MM.1S (cell line): ENCODE data around the gene ZNF398.

ENCODE experiments used
- DNase-seq: peaks from one replicate; pipeline ENCODE4 v3.0.0-alpha.2; 2015
- H2AFZ ChIP-seq: fragments of 300-600 bp; sonication (generic); 2 replicates; pipeline ENCODE4 v1.6.0; 2016; ENCODE audit warnings: antibody characterized with exemption, low read length
- H3F3A ChIP-seq: fragments of 300-600 bp; sonication (generic); 2 replicates; pipeline ENCODE4 v1.6.1; 2016; ENCODE audit warnings: mild to moderate bottlenecking, antibody characterized with exemption, low read length, moderate library complexity, mixed read lengths; ENCODE audit not compliant: insufficient read depth
- H3K27ac ChIP-seq: fragments of 300-600 bp; sonication (generic); 2 replicates; pipeline ENCODE4 v1.5.1; 2016; ENCODE audit warnings: mild to moderate bottlenecking, low read length
- H3K27me3 ChIP-seq: fragments of 300-600 bp; sonication (generic); replicated peaks from 2 replicates; pipeline ENCODE4 v1.6.0; 2016; ENCODE audit warnings: low read length; ENCODE audit not compliant: insufficient read depth
- H3K36me3 ChIP-seq: fragments of 300-600 bp; sonication (generic); replicated peaks from 2 replicates; pipeline ENCODE4 v1.6.1; 2016; ENCODE audit warnings: mild to moderate bottlenecking, low read length, mixed read lengths; ENCODE audit not compliant: insufficient read depth
- H3K4me1 ChIP-seq: fragments of 300-600 bp; sonication (generic); 2 replicates; pipeline ENCODE4 v1.6.1; 2016; ENCODE audit warnings: low read length, mixed read lengths
- H3K4me2 ChIP-seq: fragments of 300-600 bp; sonication (generic); 2 replicates; pipeline ENCODE4 v1.6.0; 2016; ENCODE audit warnings: low read depth, low read length
- H3K4me3 ChIP-seq: fragments of 300-600 bp; sonication (generic); 2 replicates; pipeline ENCODE4 v1.5.1; 2016; ENCODE audit warnings: low read length, mixed read lengths
- H3K79me2 ChIP-seq: fragments of 300-600 bp; sonication (generic); 2 replicates; pipeline ENCODE4 v1.6.1; 2016; ENCODE audit warnings: mixed run types, low read length, mixed read lengths
- H3K9ac ChIP-seq: fragments of 300-600 bp; sonication (generic); 2 replicates; pipeline ENCODE4 v1.6.1; 2016; ENCODE audit warnings: low read length, mixed read lengths
- H3K9me2 ChIP-seq: fragments of 300-600 bp; sonication (generic); replicated peaks from 2 replicates; pipeline ENCODE4 v1.6.1; 2016; ENCODE audit warnings: mild to moderate bottlenecking, low read length, mixed read lengths; ENCODE audit not compliant: insufficient read depth
- H3K9me3 ChIP-seq: fragments of 300-600 bp; sonication (generic); replicated peaks from 2 replicates; pipeline ENCODE4 v1.6.1; 2016; ENCODE audit warnings: mild to moderate bottlenecking, low read length, mixed read lengths; ENCODE audit not compliant: insufficient read depth
- H4K20me1 ChIP-seq: fragments of 300-600 bp; sonication (generic); 2 replicates; pipeline ENCODE4 v1.6.1; 2016; ENCODE audit warnings: mild to moderate bottlenecking, low read length, moderate library complexity, mixed read lengths; ENCODE audit not compliant: insufficient read depth
- EZH2 ChIP-seq: fragments of 300-600 bp; sonication (generic); optimal IDR thresholded peaks from 2 replicates; pipeline ENCODE3; 2017; ENCODE audit warnings: low read depth, mild to moderate bottlenecking, antibody characterized with exemption, low read length, mixed read lengths
- EZH2phosphoT487 ChIP-seq: fragments of 300-600 bp; sonication (generic); IDR thresholded peaks from 2 replicates; pipeline ENCODE4 v1.6.1; 2018; ENCODE audit warnings: antibody characterized with exemption, low read length
- TF ChIP-seq, protein P1 (sequence below): fragments of 300-600 bp; sonication (generic); IDR thresholded peaks from 2 replicates; pipeline ENCODE4 v1.5.1; 2016; ENCODE audit warnings: antibody characterized with exemption, low read length, mixed read lengths

ZNF398 gene

DNA sequence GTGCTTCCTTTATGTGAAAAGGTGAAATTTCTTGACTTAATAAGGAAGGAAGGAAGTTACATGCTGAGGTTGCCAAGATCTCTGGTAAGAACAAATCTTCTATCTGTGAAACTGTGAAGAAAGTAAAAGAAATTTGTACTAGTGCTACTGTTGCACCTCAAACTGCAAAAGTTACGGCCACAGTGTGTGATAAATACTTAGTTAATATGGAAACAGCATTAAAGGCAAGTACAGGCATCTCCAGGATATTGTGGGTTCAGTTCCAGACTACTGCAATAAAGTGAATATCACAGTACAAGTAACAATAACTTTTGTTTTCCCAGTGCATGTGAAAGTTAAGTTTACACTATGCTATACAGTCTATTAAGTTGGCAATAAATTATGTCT is 25.3 kb downstream of the ZNF398 start:
- Histone ChIP-seq H4K20me1 (no peaks in the 10 kb centered on the region), H3K4me3 (no peak overlapping the region), H3K4me1 (no peaks in the 10 kb centered on the region), H3K79me2 (no peaks in the 10 kb centered on the region), H3K27me3 (no peaks in the 10 kb centered on the region), H3K9me3 (no peaks in the 10 kb centered on the region), H3K36me3 (peaks cover 7% of the 10 kb centered on the region; the same call in 1 of the 2 replicates), H3K27ac (no peak overlapping the region), H3K9ac (no peak overlapping the region), H3F3A (no peaks in the 10 kb centered on the region), H3K9me2 (no peaks in the 10 kb centered on the region), H3K4me2 (no peak overlapping the region), H2AFZ (no peak overlapping the region)
- TF ChIP-seq EZH2 (no peak), EZH2phosphoT487 (no peak)
- TF ChIP-seq, protein P1, sequence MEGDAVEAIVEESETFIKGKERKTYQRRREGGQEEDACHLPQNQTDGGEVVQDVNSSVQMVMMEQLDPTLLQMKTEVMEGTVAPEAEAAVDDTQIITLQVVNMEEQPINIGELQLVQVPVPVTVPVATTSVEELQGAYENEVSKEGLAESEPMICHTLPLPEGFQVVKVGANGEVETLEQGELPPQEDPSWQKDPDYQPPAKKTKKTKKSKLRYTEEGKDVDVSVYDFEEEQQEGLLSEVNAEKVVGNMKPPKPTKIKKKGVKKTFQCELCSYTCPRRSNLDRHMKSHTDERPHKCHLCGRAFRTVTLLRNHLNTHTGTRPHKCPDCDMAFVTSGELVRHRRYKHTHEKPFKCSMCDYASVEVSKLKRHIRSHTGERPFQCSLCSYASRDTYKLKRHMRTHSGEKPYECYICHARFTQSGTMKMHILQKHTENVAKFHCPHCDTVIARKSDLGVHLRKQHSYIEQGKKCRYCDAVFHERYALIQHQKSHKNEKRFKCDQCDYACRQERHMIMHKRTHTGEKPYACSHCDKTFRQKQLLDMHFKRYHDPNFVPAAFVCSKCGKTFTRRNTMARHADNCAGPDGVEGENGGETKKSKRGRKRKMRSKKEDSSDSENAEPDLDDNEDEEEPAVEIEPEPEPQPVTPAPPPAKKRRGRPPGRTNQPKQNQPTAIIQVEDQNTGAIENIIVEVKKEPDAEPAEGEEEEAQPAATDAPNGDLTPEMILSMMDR, result no peak
- DNase-seq, result no peak

DNA sequence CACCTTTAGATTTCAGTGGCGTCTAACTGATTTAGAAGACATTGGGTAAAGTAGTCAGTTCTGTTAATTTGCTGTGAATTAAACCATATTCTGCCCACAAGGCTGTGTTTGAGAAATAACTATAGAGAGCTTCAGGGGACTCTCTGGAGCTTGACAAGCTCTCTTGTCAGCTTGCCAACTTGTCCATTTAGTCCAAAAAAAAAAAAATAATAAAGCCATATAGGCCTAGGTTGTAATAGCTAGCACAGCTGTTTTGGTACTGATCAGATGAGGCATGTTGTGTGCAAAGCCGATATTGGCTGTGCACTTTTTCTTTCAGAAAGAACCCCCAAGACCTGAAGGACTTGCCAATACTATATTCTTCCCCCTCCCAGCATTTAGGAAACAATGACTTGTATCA is 27.9 kb downstream of the ZNF398 start:
- 0 out of 2 replicates have a peak, but pooled peaks cover 5% of the 10 kb centered on the region for H3K36me3 ChIP-seq
- H2AFZ ChIP-seq, result no peak overlapping the region
- H3K4me2 ChIP-seq, result no peak overlapping the region
- no peaks in the 10 kb centered on the region for H3K9me2 ChIP-seq
- H4K20me1 ChIP-seq, result no peaks in the 10 kb centered on the region
- no peak overlapping the region for H3K9ac ChIP-seq
- H3F3A ChIP-seq, result no peaks in the 10 kb centered on the region
- no peak overlapping the region for H3K27ac ChIP-seq
- H3K27me3 ChIP-seq, result no peaks in the 10 kb centered on the region
- H3K4me1 ChIP-seq, result no peaks in the 10 kb centered on the region
- TF ChIP-seq, protein P1, result no peak
- TF ChIP-seq EZH2 (no peak), EZH2phosphoT487 (no peak)
- no peak overlapping the region for H3K4me3 ChIP-seq
- H3K79me2 ChIP-seq, result no peaks in the 10 kb centered on the region
- no peak for DNase-seq
- no peaks in the 10 kb centered on the region for H3K9me3 ChIP-seq

DNA sequence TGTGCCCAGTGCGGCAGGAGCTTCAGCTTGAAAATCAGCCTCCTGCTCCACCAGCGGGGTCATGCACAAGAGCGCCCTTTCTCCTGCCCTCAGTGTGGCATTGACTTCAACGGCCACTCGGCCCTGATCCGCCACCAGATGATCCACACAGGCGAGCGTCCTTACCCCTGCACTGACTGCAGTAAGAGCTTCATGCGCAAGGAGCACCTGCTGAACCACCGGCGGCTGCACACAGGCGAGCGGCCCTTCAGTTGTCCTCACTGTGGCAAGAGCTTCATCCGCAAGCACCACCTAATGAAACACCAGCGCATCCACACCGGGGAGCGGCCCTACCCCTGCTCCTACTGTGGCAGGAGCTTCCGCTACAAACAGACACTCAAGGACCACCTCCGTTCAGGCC is 32.0 kb downstream of the ZNF398 start:
- Histone ChIP-seq H3K9ac (no peak overlapping the region), H3K4me1 (no peaks in the 10 kb centered on the region), H3K27ac (no peak overlapping the region), H3K4me2 (no peak overlapping the region), H4K20me1 (no peaks in the 10 kb centered on the region), H3K4me3 (no peak overlapping the region), H3K27me3 (no peaks in the 10 kb centered on the region), H3K36me3 (peaks cover 5% of the 10 kb centered on the region; the same call in 1 of the 2 replicates), H3K9me2 (no peaks in the 10 kb centered on the region), H3K9me3 (no peaks in the 10 kb centered on the region), H3K79me2 (no peaks in the 10 kb centered on the region), H2AFZ (no peak overlapping the region), H3F3A (no peaks in the 10 kb centered on the region)
- TF ChIP-seq EZH2phosphoT487 (no peak), EZH2 (no peak)
- TF ChIP-seq, protein P1, result no peak
- no peak for DNase-seq
